Left cardiac atrium (tissue), 4 donors: ENCODE results near the gene SH2D3A. TPM values are rescaled to one million over a fixed set of nuclear protein-coding genes. Genes with fewer than 3 reads are reported as not detected.

Experiments used
- ATAC-seq, 2 donors: fragments of 200-7000 bp; cut with Tn5 transposase; one replicate each; pipeline ENCODE4 v1.9.1; 2020; ENCODE audit warnings: mild to moderate bottlenecking in 2 of 2, moderate library complexity in 2 of 2
- DNase-seq: peaks from one replicate; pipeline ENCODE4 v3.0.0-alpha.2; 2020
- intact Hi-C, 2 donors: fragments of 100-400 bp; cut with DNase I; formaldehyde crosslinking; loops; one replicate each; pipeline versions ENCODE4 v1.14.1 to v1.15.1; 2022 to 2023
- total RNA-seq, 2 donors: library from RNA; stranded (reverse); fragmentation: NEBNext Ultra II Directional; extraction: Animal tissue kit (Norgen Biotek cat#: 25700); gene quantifications; one replicate each; pipeline ENCODE4 v1.2.1, GENCODE V29; 2021
- donor health status: DM: no; HTN: yes; CAD: no.
- donor health status: DM: no; HTN: yes; CAD: no; lungs with severe emphysema.
- donor health status: DM: yes; HTN: yes; CAD: no.
- donor health status: Dilated cardiomyopathy.

Gene SH2D3A
- total RNA-seq, 2 donors from 2014 or later = 0.47 to 0.65 TPM

GRCh38 chr19:6743066-6743465 lies 24.2 kb downstream of the SH2D3A start:
- ATAC-seq = no peak
- no peak for DNase-seq
- intact Hi-C loops = loop anchor here in 1 of 2 donors (5.0 kb wide), 1 partner anchor 119 kb away; no protein-coding TSS in a partner anchor

DNA sequence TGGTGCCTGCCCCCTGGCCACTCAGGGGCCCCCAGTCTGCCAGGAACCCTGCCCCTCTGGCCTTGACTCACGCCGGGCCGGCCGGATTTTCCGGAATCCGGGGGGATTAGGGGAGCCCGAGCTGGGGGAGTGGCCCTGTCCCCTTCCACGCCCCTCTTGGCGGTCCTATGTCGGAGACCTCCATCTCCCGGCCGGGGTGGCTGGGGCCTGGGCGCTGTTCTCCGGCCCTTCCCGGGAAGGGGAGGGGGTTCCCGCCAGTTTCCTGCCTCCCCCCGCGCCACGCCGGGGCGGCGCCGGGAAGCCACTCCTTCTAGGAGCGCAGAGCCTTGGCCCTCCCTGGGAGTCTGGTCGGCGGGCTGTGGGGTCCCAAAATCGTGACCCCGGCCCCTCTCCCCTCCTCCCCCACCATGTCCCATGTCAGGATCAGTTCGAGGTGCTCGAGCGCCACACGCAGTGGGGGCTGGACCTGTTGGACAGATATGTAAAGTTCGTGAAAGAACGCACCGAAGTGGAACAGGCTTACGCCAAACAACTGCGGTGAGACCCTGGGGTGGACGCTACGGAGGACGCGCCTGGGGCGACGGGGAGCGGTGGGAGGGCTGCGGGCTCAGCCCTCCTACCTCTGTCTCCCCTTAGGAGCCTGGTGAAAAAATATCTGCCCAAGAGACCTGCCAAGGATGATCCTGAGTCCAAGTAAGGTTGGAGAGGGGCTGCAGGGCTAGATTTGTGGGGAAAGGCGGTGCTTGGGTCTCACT lies 26.5 kb downstream of the SH2D3A start:
- DNase-seq (peak; percentile 82), ATAC-seq (peak in 1 of 2 donors; percentile 0)
- intact Hi-C loops = loop anchor here in 1 of 2 donors (5.0 kb wide), 1 partner anchor 122 kb away; no protein-coding TSS in a partner anchor

DNA sequence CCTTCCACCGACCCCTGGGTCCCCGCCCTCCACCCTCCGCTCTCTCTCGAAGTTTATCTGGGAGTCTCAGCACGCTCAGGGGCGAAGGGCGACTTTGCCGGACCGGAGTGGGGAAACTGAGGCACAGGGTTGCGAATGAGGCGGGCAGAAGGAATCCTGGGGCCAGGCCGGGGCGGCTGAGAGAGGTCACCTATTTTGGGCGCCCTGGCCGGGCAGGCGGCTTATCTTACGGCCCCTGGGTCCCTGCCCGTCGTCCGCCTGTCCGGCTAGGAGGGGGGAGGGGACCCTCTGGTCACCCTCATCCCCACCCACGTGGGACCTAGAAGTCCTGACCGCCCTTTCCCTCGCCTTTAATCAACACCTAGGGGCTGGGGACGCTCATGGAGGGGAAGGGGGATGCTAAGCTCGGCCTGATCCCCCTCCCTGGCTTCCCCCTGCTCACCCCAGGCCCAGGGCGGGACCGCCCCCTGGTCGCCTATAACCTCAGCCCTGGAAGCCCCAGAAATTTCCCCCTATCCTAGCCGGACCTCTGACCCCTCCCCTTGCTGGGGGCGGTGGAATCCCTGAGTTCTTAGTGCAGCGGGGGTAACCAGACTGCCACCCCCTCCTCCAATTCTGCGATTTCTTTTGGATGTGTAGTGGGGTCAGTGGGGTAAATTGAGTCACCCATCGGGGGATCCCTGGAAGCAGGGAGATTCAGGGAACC lies 27.2 kb downstream of the SH2D3A start:
- DNase-seq = peak; percentile 63
- ATAC-seq = peak in 1 of 2 donors; percentile 0
- intact Hi-C loops = loop anchor here in 1 of 2 donors (5.0 kb wide), 3 partner anchors 122 to 368 kb away; partner anchors contain the start of gene ALKBH7

DNA sequence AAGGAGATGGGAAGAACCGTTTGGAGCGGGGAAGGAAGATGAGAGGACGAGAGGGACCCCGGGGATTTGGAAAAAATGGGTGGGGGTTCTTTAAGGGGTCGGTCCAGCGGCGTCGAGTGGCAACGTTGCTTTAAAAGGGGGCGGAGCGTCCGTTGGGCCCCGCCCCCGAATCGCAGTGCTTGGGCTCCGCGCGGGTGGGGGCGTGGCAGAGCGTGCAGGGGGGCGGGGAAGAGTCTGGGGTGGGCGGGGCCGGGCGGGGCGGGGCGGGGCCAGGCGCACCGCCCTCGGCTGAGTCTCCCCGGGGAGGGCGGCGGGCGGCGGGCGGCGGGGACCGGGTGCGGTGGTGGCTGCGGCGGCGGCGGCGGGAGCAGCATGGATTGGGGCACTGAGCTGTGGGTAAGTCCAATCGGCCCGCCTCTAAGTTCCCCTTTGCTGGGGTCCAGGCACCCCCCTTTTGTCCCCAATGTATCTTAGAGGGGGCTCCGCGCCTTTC lies 27.8 kb downstream of the SH2D3A start, which contains the start of gene TRIP10:
Gene TRIP10 (plus strand): TSS at position 291 of the 493 bp plus-strand sequence. CDS start 82 bp downstream, at position 373.
- ATAC-seq (peak; percentile 30 to 44), DNase-seq (peak; percentile 90)
- intact Hi-C loops = loop anchor here in 1 of 2 donors (5.0 kb wide), 2 partner anchors 222 to 367 kb away; partner anchors contain the start of gene ALKBH7

DNA sequence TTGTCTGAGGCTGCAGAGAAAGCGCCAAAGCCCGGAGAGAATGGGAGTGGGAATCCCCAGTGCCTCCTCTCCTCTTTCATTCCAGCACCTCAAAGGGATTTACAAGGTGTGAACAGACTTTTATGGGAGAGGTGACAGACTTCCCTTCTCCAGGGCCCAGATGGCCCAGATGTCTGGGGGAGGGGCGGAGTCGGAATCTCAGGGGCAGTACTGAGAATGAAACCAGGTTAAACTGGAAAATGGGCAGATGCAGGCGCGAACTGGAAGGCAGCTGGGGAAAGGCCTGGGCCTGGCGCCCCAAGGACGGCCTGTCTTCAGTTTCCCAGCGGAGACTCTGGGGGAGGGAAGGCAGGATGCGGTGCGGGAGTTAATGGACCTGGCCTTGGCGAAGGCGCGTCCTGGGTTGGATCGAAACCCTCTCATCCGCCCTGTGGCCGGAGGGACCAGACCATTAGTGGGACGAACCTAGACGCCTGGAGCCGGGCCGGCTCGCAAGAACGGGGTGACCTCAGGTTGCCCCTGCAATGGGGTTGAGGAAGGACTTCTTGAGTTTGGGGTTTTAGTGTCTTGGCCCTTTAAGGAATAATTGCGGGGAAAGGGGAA lies 28.3 kb downstream of the SH2D3A start:
- ATAC-seq (no peak), DNase-seq (peak; percentile 68)
- intact Hi-C loops = loop anchor here in 1 of 2 donors (5.0 kb wide), 2 partner anchors 222 to 367 kb away; partner anchors contain the start of gene ALKBH7

DNA sequence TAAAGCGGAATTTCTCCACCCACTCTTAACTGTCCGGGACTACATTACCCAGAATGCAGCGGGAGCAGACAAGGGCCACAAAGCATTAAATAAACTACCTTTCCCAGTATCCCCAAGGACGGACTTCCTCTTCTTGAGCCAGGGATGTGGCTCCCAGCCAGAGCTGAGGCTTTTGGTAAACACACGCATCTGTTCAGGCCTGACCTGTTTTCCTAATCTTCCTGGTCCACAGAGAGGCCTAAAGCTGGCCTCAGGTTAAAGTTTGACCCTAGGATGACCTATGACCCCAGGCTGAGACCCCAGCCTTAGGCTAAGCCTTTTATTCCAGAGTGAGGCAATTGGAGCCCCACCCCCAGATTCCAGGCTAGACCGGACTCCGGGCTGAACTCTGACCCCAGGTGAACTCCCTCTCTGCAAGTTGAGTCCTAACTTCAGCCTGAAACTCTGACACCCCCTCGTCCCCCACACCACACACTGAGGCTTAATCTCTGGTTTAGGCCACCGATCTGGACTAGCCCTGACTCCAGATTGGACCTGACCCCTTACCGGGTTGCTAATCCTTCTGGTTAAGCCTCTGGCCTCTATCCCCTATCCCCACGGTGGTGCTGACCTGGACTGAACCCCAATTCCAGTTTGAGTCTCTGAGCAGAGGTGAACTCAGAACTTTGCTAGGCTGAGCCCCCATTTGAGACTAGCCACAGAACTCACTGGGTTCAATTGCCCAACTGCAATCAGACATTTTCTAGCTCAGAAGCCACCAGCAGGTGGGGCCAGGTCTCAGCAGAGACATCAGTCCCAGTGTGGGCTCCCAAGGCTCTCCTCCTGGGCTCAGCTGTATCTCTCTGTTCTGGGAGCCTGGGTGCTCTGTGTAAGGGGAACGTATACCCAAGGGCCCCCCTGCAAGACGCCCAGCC lies 29.1 kb downstream of the SH2D3A start:
- DNase-seq (peak; percentile 95), ATAC-seq (peak; percentile 17 to 35)
- intact Hi-C loops = loop anchor here in 1 of 2 donors (5.0 kb wide), 2 partner anchors 221 to 366 kb away; partner anchors contain the start of gene ALKBH7

- ATAC-seq = peak; percentile 83 to 86
- peak; percentile 100 for DNase-seq
- intact Hi-C loops = loop anchor here in 1 of 2 donors (5.0 kb wide), 2 partner anchors 220 to 365 kb away; partner anchors contain the start of gene ALKBH7
These were observed 29.9 kb downstream of the SH2D3A start, which contains the start of gene GPR108 for GRCh38 chr19:6737284-6737872. GPR108 (minus strand) TSS chr19:6737580; CDS start chr19:6737576, 4 bp downstream.

DNA sequence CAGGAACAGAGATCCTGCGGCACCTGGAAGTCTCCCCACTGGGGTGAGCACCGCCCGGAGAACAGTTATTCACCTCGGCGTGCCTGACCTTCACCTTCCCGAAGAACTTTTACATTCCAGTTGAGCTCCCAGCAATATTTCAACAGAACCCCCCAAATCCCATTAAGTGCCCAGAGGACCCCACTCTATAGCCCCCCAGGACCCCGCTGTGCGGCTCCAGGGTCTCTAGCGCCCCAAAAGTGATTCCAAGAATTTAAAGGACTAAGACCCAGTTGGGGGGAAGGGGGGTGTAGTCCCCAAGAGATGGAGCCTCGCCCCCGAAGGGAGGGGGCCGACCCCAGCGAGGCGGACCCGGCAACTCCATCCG lies 30.3 kb downstream of the SH2D3A start:
- ATAC-seq = no peak

GRCh38 chr19:6736169-6736916 lies 30.9 kb downstream of the SH2D3A start:
- intact Hi-C loops = loop anchor here in 1 of 2 donors (5.0 kb wide), 2 partner anchors 219 to 364 kb away; partner anchors contain the start of gene ALKBH7
- ATAC-seq (peak; percentile 7 to 20), DNase-seq (peak; percentile 83)

More for the DNA sequence above, 30.3 kb downstream of the SH2D3A start:
- intact Hi-C loops = loop anchor here in 1 of 2 donors (5.0 kb wide), 2 partner anchors 220 to 365 kb away; partner anchors contain the start of gene ALKBH7
- DNase-seq = no peak

GRCh38 chr19:6735181-6735911 lies 31.9 kb downstream of the SH2D3A start:
- intact Hi-C loops = loop anchor here in 1 of 2 donors (5.0 kb wide), 2 partner anchors 218 to 363 kb away; partner anchors contain the start of gene ALKBH7
- DNase-seq = no peak
- ATAC-seq = no peak

- ATAC-seq = no peak
- intact Hi-C loops = no loop called here
- DNase-seq = no peak
These were observed 33.0 kb downstream of the SH2D3A start for GRCh38 chr19:6734096-6734696.

GRCh38 chr19:6733338-6734095 lies 33.7 kb downstream of the SH2D3A start:
- no peak for DNase-seq
- ATAC-seq = no peak
- intact Hi-C loops = no loop called here

DNA sequence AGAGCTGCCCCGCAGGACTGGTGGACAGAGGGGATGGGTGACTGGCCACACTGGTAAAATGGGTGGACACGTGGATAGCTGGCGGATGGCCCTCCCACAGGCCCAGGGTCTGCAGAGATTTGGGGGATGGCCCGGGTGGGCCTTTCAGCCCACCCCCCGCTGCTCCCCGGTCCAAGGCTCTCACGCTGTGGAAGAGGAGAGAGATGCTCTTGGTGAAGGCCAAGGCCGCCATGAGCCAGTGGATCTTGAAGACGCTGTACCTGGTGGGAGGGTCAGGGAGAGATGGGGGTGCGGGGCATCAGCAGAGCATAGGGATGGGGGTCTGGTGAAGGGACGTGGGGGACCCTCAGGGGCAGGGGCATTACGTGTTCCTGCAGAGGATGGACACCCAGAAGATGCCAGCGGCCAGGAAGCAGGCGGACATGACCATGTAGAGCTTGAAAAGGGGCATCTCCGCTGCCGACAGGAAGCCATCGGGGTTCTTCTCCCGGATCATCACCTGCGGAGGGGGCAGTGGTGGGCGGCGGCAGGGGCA lies 34.4 kb downstream of the SH2D3A start:
- no peak for DNase-seq
- intact Hi-C loops = no loop called here
- ATAC-seq = no peak

GRCh38 chr19:6731822-6732221 lies 35.4 kb downstream of the SH2D3A start:
- DNase-seq (no peak), ATAC-seq (no peak)
- intact Hi-C loops = no loop called here
